HCEC 1CT (cell line): ENCODE data around the gene RNF180.

Source experiments
- DNase-seq: peaks from one replicate; pipeline ENCODE4 v3.0.0-alpha.2; 2017

Gene RNF180, protein sequence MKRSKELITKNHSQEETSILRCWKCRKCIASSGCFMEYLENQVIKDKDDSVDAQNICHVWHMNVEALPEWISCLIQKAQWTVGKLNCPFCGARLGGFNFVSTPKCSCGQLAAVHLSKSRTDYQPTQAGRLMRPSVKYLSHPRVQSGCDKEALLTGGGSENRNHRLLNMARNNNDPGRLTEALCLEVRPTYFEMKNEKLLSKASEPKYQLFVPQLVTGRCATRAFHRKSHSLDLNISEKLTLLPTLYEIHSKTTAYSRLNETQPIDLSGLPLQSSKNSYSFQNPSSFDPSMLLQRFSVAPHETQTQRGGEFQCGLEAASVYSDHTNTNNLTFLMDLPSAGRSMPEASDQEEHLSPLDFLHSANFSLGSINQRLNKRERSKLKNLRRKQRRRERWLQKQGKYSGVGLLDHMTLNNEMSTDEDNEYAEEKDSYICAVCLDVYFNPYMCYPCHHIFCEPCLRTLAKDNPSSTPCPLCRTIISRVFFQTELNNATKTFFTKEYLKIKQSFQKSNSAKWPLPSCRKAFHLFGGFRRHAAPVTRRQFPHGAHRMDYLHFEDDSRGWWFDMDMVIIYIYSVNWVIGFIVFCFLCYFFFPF

DNA sequence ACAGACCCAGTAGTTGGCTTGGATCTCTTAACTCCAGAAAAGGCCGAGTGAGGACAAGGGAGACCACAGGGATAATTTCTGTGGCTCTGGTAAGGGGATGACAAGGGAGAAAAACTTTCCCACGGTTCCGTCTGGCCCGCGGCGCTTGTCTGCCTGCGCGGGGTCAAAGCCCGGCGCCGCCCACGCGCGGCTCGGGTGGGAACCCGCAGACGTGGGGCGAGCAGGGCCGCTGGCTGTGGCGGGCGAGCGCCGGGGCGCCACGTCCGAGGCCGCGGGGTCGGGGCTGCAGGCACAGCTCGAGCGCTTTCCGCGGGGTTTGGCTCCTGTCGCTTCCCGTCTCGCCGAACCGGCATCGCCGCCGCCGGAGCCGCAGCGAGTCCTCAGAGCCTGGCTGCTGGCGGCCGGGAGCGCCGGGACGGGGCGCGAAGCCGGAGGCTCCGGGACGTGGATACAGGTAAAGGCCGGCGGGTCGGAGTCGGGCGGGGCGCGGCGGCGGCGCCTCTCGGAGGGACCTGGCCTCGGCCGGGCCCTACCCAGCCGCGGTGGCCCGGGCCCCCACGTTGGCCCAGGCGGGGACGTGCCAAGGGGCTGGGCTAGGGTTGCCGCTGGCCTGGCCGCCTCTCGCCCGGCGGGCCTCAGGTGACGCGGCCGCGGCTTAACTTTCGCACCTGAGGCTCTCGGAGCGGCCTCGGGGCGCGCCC lies at the start of gene RNF180:
Gene RNF180, plus strand, starts transcription at position 344 of the 701 bp plus-strand sequence. CDS start 34,965 bp downstream, outside the sequence.
- no peak for DNase-seq

DNA sequence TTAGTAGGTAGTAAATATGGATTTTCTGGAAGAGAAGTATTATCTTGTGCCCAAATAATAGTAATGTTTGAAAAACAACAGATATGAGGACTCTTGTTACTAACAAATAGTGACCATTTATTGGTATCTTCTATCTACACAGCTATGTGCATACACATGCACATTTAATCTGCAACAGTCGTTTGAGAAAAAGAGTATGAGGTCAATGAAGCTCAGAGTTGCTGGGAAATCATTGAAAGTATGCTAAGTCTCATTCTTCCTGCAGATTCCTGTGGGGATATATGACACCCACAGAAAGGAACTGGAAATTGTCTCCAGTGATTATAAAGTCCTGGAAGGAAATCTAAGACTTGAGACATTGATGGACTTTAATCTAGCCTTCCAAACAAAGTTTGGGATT lies 40.1 kb upstream of the RNF180 start:
- DNase-seq: no peak

DNA sequence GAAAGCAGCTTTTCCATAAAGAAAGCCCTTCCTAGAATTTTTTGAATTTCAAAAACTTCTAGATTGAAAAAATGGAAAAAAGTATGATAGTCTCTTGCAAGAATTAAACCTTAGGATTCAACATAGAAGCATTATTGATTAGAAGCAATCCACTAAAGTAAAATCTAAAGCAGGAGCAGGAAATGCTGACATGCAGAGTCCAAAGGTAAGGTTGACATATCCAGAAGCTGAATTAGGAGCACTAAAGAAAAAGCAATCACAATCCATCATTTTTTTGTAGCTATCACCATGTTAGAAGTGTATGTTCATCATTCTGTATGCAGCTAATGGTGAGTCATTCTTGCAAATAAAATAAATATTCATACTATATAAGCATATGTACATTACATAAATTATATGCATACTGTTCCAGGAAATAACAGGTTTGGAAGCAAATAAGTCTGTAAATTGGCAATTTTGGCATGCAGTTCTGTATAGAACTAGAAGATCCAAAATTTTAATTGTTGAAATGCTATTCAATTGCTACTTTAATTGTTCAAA lies 39.4 kb upstream of the RNF180 start:
- DNase-seq: no peak

DNA sequence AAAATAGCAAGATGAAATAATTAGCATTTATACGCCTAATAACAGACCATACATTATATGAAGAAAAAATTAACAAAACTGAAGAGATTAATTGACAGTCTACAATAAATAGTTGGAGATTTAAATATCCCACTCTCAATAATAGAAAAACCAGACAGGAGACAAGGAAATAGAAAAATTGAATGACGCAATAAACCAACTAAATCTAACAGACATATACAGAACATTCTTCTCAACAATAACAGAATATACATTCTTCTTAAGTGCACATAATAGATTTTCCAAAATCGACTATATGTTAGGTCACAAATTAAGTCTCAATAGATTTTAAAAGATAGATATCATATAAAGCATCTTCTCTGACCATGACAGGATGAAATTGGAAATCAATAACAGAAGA lies 25.6 kb upstream of the RNF180 start:
- DNase-seq: no peak

DNA sequence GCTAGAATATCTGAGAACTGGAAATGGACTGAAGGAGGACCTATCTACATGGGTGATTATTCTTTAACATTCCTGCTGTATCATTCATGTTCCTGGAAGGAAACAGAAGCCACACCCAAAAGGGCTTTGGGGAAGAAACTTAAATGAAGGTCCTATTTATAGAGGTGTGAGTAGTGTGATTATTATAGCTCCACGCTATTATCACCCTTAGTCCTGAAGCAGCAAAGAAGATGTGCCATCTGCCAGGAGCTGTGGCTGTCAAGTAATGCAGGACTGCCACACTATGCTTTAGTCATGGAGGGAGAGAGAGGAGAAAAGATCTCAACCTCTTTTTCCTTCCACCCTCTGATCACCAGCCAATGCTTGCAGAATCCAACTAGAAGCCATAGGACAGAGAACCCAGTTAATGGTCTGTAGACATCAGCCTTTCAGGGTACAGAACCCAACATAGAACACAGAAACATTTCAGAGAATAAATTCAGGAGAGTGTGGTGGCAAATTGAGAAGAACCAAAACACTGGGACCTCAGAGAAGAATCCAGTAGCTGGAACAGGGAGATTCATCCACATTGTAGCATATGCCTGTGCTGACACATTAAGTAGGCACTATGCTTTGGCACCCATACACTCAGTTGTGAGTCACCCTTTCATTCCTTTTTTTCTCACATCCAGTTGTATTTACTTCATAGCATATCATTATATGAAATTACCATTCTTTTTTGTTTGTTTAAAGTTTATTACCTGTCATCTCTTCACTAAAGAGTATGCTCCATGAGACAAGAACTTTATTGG lies 21.0 kb upstream of the RNF180 start:
- no peak for DNase-seq

DNA sequence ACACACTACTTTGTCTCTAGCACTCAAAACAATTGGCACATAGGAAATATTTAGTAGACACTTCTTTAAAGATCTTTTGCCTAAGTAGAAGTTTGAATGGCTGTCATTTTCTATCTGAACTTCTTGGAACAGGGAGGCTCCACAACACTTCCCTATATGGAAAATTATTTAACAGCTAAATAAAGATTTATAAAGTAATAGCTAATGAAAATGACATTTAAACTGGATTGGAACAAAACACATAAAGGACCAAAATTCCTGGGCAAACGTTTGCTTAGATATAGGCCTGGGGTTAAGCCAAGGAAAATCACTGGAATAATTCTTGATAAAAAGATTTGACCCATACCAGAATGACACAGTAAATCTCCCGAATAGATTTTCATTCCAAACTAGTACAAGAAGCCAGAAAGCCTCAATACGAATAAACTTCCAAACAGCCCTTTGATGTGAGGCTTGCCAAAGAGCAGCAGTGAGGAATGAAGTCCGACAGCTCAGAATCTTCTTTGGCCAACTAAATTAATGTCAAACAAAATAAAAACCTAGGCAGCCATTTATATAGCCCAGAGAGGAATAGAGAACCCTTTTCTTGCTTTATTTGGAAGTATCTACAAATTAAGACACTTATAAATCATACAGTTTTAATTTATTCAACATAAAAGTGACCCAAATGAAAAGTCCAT lies 20.3 kb upstream of the RNF180 start:
- no peak for DNase-seq

DNA sequence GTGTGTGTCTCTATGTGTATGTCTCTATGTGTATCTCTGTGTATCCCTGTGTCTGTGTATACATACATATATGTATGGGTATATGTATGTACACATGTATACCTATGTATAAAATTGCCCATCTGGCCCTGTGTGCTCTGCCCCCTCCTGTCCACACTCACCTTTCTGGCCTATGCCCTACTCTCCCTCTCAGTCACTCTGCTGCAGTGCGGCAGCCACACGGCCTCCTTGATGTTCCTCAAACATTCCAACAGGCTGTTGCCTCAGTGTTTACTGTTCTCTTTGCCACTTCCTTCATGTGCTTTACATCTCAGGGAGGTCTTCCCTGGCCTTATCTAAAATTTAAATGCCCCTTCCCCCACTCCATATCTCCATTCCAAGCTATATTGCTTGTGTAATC lies 18.3 kb upstream of the RNF180 start:
- no peak for DNase-seq

DNA sequence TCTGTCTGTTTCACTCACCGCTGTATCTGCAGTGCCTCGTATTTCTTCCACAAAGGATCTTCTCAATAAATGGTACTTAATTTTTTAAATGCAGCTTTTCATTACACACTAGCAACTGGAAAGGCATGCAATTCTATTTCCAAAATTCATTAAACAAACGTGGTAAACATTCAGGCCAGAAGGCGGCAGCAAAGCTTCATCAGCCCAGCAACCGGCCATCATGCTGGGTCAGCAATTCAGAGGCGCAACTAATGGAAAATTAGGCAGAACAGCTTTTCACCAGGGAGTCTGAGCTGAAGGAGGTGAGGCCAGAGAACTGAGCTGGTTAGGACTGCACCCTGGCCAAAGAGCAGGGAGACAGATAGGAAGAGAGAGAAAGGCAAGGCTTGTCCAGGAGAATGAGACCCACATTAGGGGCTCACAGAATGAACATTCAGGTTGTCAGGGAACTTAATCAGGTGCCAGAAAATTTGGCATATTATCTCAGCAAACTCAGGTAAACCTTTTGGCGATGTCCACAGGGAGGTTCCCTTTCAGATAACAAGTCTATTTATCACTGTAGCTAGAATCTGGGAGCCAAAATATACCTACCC lies 17.7 kb upstream of the RNF180 start:
- DNase-seq: no peak

DNA sequence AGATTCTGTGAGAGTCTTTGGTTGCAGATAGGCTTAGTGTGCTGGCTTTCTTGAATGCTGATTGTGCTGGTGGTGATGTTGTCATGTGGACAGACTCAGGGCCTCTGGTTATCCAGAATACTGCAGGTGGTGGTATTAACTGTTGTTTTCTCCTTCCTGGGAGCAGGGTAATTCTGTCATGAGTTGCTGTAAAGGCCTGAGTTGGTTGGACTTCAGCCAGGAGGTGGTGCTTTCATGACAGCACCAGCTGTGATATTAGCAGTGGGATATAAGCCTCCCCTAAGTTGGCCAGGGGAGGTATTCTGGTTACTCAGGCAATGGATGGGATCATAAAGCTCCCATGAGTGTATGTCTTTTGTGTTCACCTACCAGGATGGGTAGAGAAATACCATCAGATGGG lies 16.4 kb upstream of the RNF180 start:
- no peak for DNase-seq

DNA sequence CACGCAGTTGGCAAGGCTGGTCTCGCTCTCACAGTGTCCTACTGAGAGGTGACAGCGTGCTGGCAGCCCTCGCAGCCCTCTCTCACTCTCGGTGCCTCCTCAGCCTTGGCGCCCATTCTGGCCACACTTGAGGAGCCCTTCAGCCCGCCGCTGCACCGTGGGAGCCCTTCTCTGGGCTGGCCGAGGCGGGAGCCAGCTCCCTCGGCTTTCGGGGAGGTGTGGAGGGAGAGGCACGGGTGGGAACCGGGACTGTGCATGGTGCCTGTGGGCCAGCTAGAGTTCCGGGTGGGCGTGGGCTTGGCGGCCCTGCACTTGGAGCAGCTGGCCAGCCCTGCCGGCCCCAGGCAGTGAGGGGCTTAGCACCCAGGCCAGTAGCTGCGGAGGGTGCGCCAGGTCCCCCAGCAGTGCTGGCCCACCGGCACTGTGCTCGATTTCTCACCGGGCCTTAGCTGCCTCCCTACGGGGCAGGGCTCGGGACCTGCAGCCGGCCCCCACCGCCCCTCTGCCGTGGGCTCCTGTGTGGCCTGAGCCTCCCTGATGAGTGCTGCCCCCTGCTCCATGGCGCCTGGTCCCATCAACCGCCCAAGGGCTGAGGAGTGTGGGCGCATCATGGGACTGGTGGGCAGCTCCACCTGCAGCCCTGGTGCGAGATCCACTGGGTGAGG lies 15.7 kb upstream of the RNF180 start:
- no peak for DNase-seq

DNA sequence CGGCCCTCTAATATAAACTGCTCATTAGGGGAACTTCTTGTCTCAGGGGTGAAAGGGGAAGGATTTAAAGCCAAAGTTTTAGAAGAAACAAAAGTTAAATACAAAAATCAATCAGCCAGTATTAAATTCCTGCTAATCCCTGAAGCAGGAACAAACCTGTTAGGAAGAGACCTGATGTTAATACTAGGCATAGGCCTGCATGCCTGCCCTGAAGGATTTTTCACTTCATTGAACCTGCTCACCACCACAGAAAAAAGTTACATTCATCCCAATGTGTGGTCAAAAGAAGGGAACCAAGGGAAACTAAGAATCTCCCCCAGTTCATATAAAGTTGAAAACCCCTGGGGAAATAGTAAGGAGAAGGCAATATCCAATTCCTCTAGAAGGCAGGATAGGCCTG lies 9.4 kb upstream of the RNF180 start:
- DNase-seq: no peak

DNA sequence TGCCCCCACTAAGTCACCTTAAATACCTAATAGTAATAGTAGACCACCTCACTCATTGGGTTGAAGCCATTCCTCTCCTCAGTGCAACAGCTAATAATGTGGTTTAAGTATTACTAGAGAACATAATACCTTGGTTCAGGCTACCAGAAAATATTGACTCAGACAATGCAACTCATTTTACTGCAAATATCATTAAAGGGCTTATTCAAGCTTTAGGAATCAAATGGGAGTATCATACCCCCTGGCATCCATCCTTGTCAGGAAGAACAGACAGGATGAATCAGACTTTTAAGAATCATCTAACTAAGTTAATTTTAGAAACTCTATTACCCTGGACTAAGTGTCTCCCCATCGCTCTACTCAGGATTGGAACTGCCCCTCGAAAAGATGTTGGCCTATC lies 6.8 kb upstream of the RNF180 start:
- no peak for DNase-seq

DNA sequence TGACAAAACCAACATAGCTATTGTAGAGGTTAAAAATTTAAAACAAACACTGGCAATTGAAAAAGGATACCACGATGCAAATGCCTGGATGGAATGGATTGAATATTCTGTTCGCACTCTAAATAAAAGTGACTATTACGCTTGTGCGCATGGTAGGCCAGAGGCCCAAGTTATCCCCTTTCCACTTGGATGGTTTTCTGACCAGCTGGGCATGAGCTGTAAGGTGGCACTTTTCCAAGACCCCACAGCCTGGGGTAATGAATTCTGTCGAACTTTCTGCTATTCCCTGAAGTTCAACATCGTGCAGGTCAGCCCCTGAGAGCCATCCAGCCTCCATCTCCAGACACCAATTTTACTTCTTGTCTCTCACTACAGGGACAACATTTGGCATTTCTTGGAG lies 5.4 kb upstream of the RNF180 start:
- no peak for DNase-seq

DNA sequence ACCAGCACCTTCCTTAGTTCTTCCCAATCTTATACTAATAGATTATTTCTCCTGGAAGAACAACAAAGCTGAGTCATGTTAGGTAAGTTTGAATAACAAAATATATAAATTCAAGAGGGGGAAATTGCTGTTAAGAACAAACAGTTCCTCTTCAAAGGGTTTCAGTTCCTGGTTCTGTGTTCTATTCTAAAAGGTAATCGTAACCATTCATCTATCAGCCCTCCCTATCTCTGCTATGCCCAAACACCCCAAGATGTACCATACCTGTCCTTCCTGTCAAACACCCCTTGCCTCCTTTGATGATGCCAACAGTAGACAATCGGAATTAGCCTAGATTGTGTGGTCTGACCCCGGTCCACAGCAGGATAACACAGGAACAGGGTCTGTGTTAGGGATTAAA lies 4.2 kb upstream of the RNF180 start:
- DNase-seq: no peak

DNA sequence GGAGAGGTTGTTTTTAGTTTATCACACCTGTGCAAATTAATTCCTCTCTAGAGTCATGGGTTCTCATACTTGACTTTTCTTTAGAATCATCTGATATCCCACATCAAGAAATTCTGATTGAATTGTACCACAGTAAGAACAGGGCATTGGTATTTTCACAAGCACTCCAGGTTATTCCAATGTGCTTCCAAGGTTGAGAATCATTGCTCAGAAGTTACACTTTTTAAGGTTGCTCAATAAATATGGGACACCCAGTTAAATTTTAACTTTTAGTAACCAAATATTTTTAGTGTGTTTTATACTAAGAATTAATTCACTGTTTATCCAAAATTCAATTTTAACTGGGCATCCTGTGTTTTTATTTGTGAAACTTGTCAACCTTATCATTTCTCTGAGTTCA lies 2.5 kb upstream of the RNF180 start:
- no peak for DNase-seq

DNA sequence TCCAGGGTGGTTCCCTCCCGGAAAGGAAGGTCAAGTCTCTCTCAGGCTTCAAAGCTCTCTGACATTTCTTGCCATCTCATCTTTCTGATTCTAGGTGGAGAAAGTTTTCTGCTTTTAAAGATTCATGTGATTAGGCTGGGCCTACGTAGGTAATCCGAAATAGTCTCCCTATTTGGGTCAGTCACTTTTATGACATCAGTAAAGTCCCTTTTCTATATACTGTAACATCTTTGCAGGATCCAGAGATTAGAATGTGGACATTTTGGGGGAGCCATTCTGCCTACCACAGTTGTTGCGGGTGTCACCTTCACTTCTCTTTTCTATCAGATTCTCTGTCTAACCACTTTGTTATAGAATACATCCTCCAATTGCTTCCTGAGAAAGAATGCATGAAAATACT lies 1.9 kb upstream of the RNF180 start:
- no peak for DNase-seq

DNA sequence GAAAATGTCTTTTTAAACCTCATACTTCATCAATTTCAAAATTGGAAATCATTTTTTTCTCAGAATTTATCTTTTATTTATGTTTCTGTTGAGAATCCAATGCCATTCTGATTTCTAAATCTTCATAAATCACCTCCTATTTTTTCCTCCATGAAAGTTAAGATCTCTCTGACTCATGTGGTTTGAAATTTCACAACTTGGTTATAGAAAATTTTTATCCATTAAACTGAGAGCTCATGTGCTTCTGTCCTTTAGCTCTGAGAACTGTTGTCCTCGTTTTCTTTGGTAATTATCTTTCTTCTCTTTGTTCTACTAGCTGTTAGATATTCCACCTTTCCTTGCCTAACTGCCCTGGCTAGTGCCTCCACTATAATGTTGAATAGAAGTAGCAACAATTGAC lies 1.5 kb upstream of the RNF180 start:
- no peak for DNase-seq

DNA sequence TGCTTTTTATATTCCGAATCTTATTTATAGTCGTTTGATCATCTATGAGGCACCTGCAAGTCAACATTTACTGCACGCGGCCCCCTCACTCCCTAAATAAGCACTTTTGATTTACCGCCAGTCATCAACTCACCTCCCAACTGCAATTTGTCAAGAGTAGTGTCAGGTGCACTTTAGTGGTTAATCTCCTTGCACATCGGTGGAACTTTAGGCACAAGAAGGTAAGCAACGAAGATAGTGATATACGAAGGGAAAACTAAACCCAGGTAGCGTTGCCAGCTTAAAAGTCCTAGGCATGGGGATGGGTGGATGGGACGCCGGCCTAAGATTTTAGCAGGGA lies 513 bp upstream of the RNF180 start:
- no peak for DNase-seq

DNA sequence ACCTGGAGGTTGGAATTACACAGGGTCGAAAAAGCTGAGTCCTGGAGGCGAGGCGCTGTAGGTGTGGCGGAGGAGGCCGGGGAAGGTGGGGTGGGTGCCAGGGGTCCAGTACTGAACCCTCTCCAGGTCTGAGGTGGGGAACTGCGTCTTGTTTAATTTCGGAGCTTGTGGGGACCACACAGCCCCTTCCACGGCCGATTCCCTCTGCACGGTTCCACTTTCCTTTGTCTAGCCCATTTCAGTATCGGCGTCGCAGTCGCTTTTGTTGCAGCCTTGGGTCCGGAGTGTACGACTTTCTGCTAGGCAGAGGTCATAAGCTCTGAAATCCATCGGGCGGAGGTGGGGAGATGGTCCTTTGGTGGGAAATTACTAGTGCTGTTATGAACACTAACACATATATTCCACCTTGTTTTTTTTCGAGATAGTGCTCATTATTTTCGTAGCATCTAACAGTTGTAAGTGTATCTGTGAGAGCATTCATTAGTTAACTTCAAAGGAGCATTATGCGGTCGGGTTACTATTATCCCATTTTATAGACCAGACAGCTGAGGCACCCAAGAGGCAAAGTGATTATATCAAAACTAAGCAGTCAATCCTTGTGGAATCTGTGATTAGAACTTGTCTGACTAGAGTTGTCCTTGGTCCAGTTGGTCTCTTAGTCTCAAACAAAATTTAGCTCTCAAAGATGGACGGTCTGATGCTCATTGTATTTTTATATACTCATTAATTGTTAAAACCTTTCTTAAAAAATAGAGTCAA lies 737 bp downstream of the RNF180 start:
- DNase-seq: no peak

DNA sequence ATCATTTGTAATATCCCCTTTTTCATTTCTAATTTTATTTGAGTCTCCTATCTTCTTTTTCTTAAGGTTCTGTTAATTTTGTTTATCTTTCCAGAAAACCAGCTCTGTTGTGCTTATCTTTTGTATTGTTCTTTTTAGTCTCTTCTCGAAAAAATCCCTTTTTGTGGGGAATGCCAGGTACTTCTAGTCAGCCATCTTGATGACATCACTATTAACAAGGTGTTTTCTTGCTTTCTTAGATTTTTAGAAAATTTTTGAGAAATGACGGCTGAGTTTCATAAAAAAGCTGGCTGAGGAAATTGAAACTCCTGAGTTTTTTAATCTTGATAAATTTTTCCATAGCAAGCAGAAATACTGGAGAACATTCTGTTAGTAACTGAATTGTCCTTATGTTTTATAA lies 10.7 kb downstream of the RNF180 start:
- no peak for DNase-seq
